Renal pelvis (tissue), 3 donors: Measurements from ENCODE around the gene OR1N1. TPM values are rescaled to one million over a fixed set of nuclear protein-coding genes. Genes with fewer than 3 reads are reported as not detected.

Source experiments
- polyA plus RNA-seq, 3 donors: library from polyadenylated mRNA; unstranded; fragments of 120-200 nt; gene quantifications; one replicate each; pipeline ENCODE4 v1.2.1, GENCODE V29; 2013; ENCODE audit not compliant: insufficient read length in 3 of 3

Gene OR1N1
- polyA plus RNA-seq, 3 donors = not detected

Other genes with a start within 250 kb of the OR1N1 start
- 1 to 10 TPM; 3.9 to 5.3 (median 4.4) TPM for gene PTGS1, start 156.3 kb downstream of the OR1N1 start, polyA plus RNA-seq
- not detected for gene OR1J1, start 49.4 kb downstream of the OR1N1 start, polyA plus RNA-seq
- gene OR1J2, start 16.5 kb downstream of the OR1N1 start, polyA plus RNA-seq = not detected
- not detected for gene OR1J4, start 8.2 kb downstream of the OR1N1 start, polyA plus RNA-seq
- gene OR1N2, start 25.8 kb upstream of the OR1N1 start, polyA plus RNA-seq = not detected
- under 1 TPM; 0.14 to 0.26 (median 0.25) TPM for gene OR1L8, start 56.1 kb upstream of the OR1N1 start, polyA plus RNA-seq
- gene OR1Q1, start 87.4 kb upstream of the OR1N1 start, polyA plus RNA-seq = not detected
- not detected for gene OR1B1, start 130.3 kb upstream of the OR1N1 start, polyA plus RNA-seq
- gene OR1L1, start 134.4 kb upstream of the OR1N1 start, polyA plus RNA-seq = not detected
- gene OR1L3, start 147.8 kb upstream of the OR1N1 start, polyA plus RNA-seq = not detected
- gene OR1L4, start 196.7 kb upstream of the OR1N1 start, polyA plus RNA-seq = not detected
- not detected for gene OR1L6, start 215.0 kb upstream of the OR1N1 start, polyA plus RNA-seq